A549 (cell line): ENCODE measurements around the gene OR4K13. TPM values are rescaled to one million over a fixed set of nuclear protein-coding genes. Genes with fewer than 3 reads are reported as not detected.

Experiments
- ATAC-seq, 2 experiments: fragments of 200-7000 bp in 1 of 2; fragments of >200 bp in 1 of 2; cut with Nextera tagmentation in 1 of 2; cut with Tn5 transposase in 1 of 2; 3 replicates each; pipeline versions ENCODE4 v1.8.0 to v1.9.1; 2018 to 2020; ENCODE audit warnings: mild to moderate bottlenecking in 1 of 2, moderate library complexity in 1 of 2
- CTCF ChIA-PET: fragments of 300-600 bp; sonication (Branson Sonifier 250); formaldehyde crosslinking; extraction: SDS; loops from one replicate; lab custom pipeline; 2021; ENCODE audit warnings: antibody characterized with exemption, inconsistent platforms; lab: Yijun Ruan, JAX
- POLR2A ChIA-PET: fragments of 350-600 bp; formaldehyde crosslinking; extraction: SDS; loops from one replicate; lab custom pipeline; 2021; ENCODE audit warnings: antibody characterized with exemption, inconsistent platforms; lab: Yijun Ruan, JAX
- DNase-seq, 2 experiments: peaks; one replicate each; pipeline versions ENCODE4 v3.0.0 to v3.0.0-alpha.2; 2011 to 2016; ENCODE audit warnings: low read depth in 1 of 2, low spot score in 1 of 2
- FAIRE-seq: peaks from 2 replicates; lab custom pipeline; 2011; peaks lifted over from hg19 to GRCh38; lab: Jason Lieb, UNC
- H3K27ac ChIP-seq, 2 experiments: fragments of >200 bp; sonication (Bioruptor Twin); formaldehyde crosslinking; 3 replicates each; pipeline ENCODE4 v1.5.1; 2016 to 2017
- H3K4me1 ChIP-seq: fragments of >200 bp; sonication (Bioruptor Twin); formaldehyde crosslinking; 3 replicates; pipeline ENCODE4 v1.6.1; 2016
- H3K4me2 ChIP-seq: fragments of >200 bp; sonication (Bioruptor Twin); formaldehyde crosslinking; 3 replicates; pipeline ENCODE4 v1.6.1; 2016
- H3K4me3 ChIP-seq: fragments of >200 bp; sonication (Bioruptor Twin); formaldehyde crosslinking; 3 replicates; pipeline ENCODE4 v1.5.1; 2016
- H3K9me3 ChIP-seq: fragments of >200 bp; sonication (Bioruptor Twin); formaldehyde crosslinking; 3 replicates; pipeline ENCODE4 v1.6.1; 2016
- BHLHE40 ChIP-seq: IDR thresholded peaks from 2 replicates; pipeline ENCODE4 v1.6.1; 2012; ENCODE audit warnings: low read depth, low read length, inconsistent platforms
- CEBPB ChIP-seq, 2 experiments: fragments of >200 bp in 1 of 2; sonication (Bioruptor Twin) in 1 of 2; formaldehyde crosslinking in 1 of 2; IDR thresholded peaks; 2 replicates each; pipeline ENCODE4 v1.6.1; 2012 to 2016
- E2F6 ChIP-seq: IDR thresholded peaks from 2 replicates; pipeline ENCODE4 v1.6.1; 2012; ENCODE audit warnings: low read depth, borderline replicate concordance
- ELK1 ChIP-seq: fragments of 150-350 bp; IDR thresholded peaks from 2 replicates; pipeline ENCODE4 v1.6.1; 2014; ENCODE audit warnings: low read depth, mild to moderate bottlenecking, low read length
- ESRRA ChIP-seq: fragments of 150-350 bp; IDR thresholded peaks from 2 replicates; pipeline ENCODE4 v1.6.1; 2014; ENCODE audit warnings: mild to moderate bottlenecking, low read length, borderline replicate concordance
- FOSL2 ChIP-seq, 2 experiments: fragments of 450-650 bp in 1 of 2; fragments of >200 bp in 1 of 2; sonication (Bioruptor Twin) in 1 of 2; formaldehyde crosslinking; IDR thresholded peaks; 2 replicates each; pipeline versions ENCODE4 v1.5.0 to v1.6.1; 2016 to 2020; ENCODE audit warnings: mild to moderate bottlenecking in 1 of 2, moderate library complexity in 1 of 2
- HMGXB4 ChIP-seq: fragments of 250-450 bp; sonication (Bioruptor Pico); IDR thresholded peaks from 2 replicates; pipeline ENCODE4 v1.5.0; 2021; ENCODE audit warnings: mild to moderate bottlenecking, moderate library complexity, borderline replicate concordance
- HOXA7 ChIP-seq: fragments of 250-450 bp; sonication (Bioruptor Pico); IDR thresholded peaks from 2 replicates; pipeline ENCODE4 v1.5.0; 2020; ENCODE audit warnings: mild to moderate bottlenecking, moderate library complexity
- HOXB13 ChIP-seq: fragments of 250-450 bp; sonication (Bioruptor Pico); IDR thresholded peaks from 2 replicates; pipeline ENCODE4 v1.5.0; 2020; ENCODE audit warnings: low read depth, mild to moderate bottlenecking, moderate library complexity
- JUNB ChIP-seq: fragments of >200 bp; sonication (Bioruptor Twin); formaldehyde crosslinking; IDR thresholded peaks from 2 replicates; pipeline ENCODE4 v1.6.1; 2016
- KDM5A ChIP-seq: fragments of 200-600 bp; sonication (generic); IDR thresholded peaks from 2 replicates; pipeline ENCODE4 v1.6.1; 2016; ENCODE audit warnings: antibody characterized with exemption, mild to moderate bottlenecking
- NFE2L2 ChIP-seq: fragments of 150-350 bp; conservative IDR thresholded peaks from 2 replicates; pipeline ENCODE4 v1.6.1; 2014; ENCODE audit warnings: low read length
- NPAS2 ChIP-seq: fragments of 250-450 bp; sonication (Bioruptor Pico); IDR thresholded peaks from 2 replicates; pipeline ENCODE4 v1.8.0; 2022; ENCODE audit warnings: mild to moderate bottlenecking, moderate library complexity, borderline replicate concordance
- PBX3 ChIP-seq: IDR thresholded peaks from 2 replicates; pipeline ENCODE4 v1.6.1; 2012
- PHF8 ChIP-seq: fragments of 200-600 bp; sonication (generic); IDR thresholded peaks from 2 replicates; pipeline ENCODE4 v1.6.1; 2016; ENCODE audit warnings: low read depth, mild to moderate bottlenecking, antibody characterized with exemption, moderate library complexity, borderline replicate concordance
- POLR2AphosphoS2 ChIP-seq: conservative IDR thresholded peaks from 2 replicates; pipeline ENCODE4 v1.6.1; 2012; ENCODE audit warnings: low read length, improper control_type of control experiment, inconsistent platforms
- RCOR1 ChIP-seq: fragments of 150-350 bp; IDR thresholded peaks from 2 replicates; pipeline ENCODE4 v1.6.1; 2014; ENCODE audit warnings: antibody characterized with exemption, low read length, low read depth
- REST ChIP-seq: fragments of 200-600 bp; sonication (generic); IDR thresholded peaks from 2 replicates; pipeline ENCODE4 v1.6.1; 2016; ENCODE audit warnings: antibody characterized with exemption, mild to moderate bottlenecking, moderate library complexity
- RNF2 ChIP-seq: fragments of 200-600 bp; sonication (generic); IDR thresholded peaks from 2 replicates; pipeline ENCODE4 v1.6.1; 2016; ENCODE audit warnings: low read depth, mild to moderate bottlenecking, antibody characterized with exemption, moderate library complexity, borderline replicate concordance
- TP53 ChIP-seq: fragments of 250-450 bp; sonication (Bioruptor Pico); IDR thresholded peaks from 2 replicates; pipeline ENCODE4 v1.5.0; 2021; ENCODE audit warnings: mild to moderate bottlenecking, moderate library complexity
- ZFP36 ChIP-seq: fragments of 450-650 bp; IDR thresholded peaks from 2 replicates; pipeline ENCODE4 v1.6.1; 2014; ENCODE audit warnings: borderline replicate concordance; ENCODE audit not compliant: partially characterized antibody
- ZSCAN20 ChIP-seq: fragments of 250-450 bp; sonication (Bioruptor Pico); IDR thresholded peaks from 2 replicates; pipeline ENCODE4 v1.8.0; 2022; ENCODE audit warnings: mild to moderate bottlenecking, moderate library complexity
- WGBS: methylation state at CpG from one replicate; pipeline ENCODE4 v1.1.6; 2017; ENCODE audit errors: missing lambda C conversion rate; 5-methylcytosine and 5-hydroxymethylcytosine counted together
- polyA plus RNA-seq, 4 experiments: library from polyadenylated mRNA; depleted of rRNA in 3 of 4; stranded (reverse); fragments of >200 nt; fragmentation: RNase III in 1 of 4; extraction: RNeasy Plus Mini Kit Qiagen cat#74134 plus additional on column Dnase treatment in 1 of 4; gene quantifications; 2 replicates in 3 of 4; 3 replicates in 1 of 4; pipeline ENCODE4 v1.2.3, GENCODE V29; 2011 to 2017

OR4K13 gene
- polyA plus RNA-seq, 2 of the 4 experiments (the other 2 are of a cell fraction) = not detected

- CTCF ChIA-PET = no interaction called here
- DNase-seq (no peak), ATAC-seq (no peak), FAIRE-seq (no peak)
- POLR2A ChIA-PET = no interaction called here
- Histone ChIP-seq H3K27ac (no peak overlapping the region), H3K4me2 (no peak overlapping the region), H3K4me3 (no peak overlapping the region), H3K4me1 (no peaks in the 10 kb centered on the region), H3K9me3 (no peaks in the 10 kb centered on the region)
- TF ChIP-seq PHF8 (no peak), BHLHE40 (no peak), HOXA7 (no peak), JUNB (no peak), POLR2AphosphoS2 (no peak), NPAS2 (CRISPR knock-in tag) (no peak), NFE2L2 (no peak), FOSL2 (IDR thresholded peaks at IDR 0.05) (no peak), FOSL2 (CRISPR knock-in tag; IDR thresholded peaks at IDR 0.05) (no peak), CEBPB (IDR thresholded peaks at IDR 0.05) (no peak), PBX3 (no peak), HOXB13 (CRISPR knock-in tag) (no peak), TP53 (no peak), RNF2 (no peak), RCOR1 (no peak), ESRRA (no peak), ZSCAN20 (CRISPR knock-in tag) (no peak), ZFP36 (no peak), E2F6 (no peak), REST (no peak), HMGXB4 (CRISPR knock-in tag) (no peak)
- WGBS = 42% methylated on average over 7 of the region's 7 CpGs
Measured at GRCh38 chr14:20002319-20002718, 33.5 kb downstream of the OR4K13 start.

GRCh38 chr14:20001863-20002262, 34.0 kb downstream of the OR4K13 start, which contains the start of gene OR4Q2:
Gene OR4Q2 (plus strand): TSS chr14:20002163.
- DNase-seq (no peak), ATAC-seq (no peak), FAIRE-seq (no peak)
- no peak for TF ChIP-seq KDM5A
- no peak for TF ChIP-seq ELK1
- TF ChIP-seq PHF8 = no peak
- Histone ChIP-seq H3K4me3 (no peak within 1 kb of the TSS), H3K4me2 (no peak within 1 kb of the TSS), H3K4me1 (no peaks in the 10 kb centered on the region), H3K9me3 (no peaks in the 10 kb centered on the region), H3K27ac (no peak within 1 kb of the TSS)
- POLR2A ChIA-PET = no interaction called here
- CTCF ChIA-PET = no interaction called here
